Astrocyte of the hippocampus (primary cell): Measurements from ENCODE around the gene MYO5B.
A peak's percentile ranks its signal among the peaks of the same experiment; 100 is the strongest.
"Not testable (repeated sequence)": the region's sequence is repeated elsewhere in the genome, so short reads cannot be mapped to it uniquely, and the experiment has no call there.

ENCODE experiments used
- DNase-seq: peaks from one replicate; pipeline ENCODE4 v3.0.0; 2011; ENCODE audit warnings: low read depth, low spot score

Gene MYO5B

DNA sequence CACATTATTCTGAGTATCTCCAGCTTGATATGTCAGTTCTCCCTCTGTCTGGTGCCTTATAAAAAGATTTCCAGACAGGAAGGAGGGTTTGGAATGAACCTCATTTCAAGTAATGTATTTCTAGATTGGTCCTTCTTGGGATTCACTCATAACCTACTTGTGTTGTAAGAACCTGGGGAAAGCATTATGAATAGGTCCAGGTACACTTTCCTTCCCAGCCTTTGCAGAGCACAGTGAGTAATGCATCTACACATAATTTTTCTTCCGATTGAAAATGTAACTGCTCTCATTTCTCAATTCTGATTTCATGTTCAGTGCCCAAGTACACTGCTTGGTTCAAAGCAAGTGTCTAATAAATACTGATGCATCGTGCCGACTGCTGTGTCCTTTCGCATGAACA lies 356.6 kb downstream of the MYO5B start:
- no peak for DNase-seq

GRCh38 chr18:49837889-49838288 lies 357.1 kb downstream of the MYO5B start:
- DNase-seq = no peak

GRCh38 chr18:49837316-49837835 lies 357.6 kb downstream of the MYO5B start:
- DNase-seq = not testable (repeated sequence)

DNA sequence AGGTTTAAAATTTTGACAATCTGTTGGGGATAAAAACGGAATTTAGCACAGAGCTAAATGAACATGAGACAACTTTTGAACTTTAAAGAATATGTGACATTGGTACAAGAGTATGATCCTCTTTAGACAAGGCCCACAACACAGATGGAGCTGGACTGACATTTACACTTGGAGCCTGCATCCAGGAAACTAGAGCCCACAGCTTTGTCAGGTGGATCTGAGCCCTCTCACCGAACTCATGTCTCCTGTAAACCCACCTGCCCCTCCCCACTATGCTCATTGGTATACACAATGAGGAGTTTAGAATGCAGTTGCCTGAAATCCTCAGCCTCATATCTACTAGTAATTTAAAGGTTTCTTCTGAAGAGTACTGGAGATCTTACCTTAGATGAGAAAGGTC lies 359.5 kb downstream of the MYO5B start:
- no peak for DNase-seq

- DNase-seq = no peak
Measured at GRCh38 chr18:49834258-49834657, 360.7 kb downstream of the MYO5B start.

DNA sequence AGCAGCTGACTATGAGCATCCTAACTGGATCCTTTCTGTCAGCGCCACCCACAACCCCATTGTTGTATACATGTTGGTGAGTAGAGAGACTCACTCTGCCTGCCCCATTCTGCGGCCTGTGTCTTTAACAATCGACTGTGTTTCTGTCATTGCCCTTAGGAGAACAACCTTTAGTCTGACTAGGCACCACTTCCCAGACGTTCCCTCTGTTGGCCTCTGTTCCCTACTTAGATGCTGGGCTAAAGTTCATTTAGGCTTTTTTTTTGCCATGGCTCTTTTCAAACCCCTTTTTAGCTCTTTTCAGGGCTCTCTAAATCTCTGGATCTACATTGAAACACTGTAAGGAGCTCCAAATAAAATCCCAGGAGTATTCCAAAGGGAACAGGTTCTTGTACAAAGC lies 361.1 kb downstream of the MYO5B start:
- no peak for DNase-seq

GRCh38 chr18:49832221-49832647 lies 362.7 kb downstream of the MYO5B start:
- no peak for DNase-seq

DNA sequence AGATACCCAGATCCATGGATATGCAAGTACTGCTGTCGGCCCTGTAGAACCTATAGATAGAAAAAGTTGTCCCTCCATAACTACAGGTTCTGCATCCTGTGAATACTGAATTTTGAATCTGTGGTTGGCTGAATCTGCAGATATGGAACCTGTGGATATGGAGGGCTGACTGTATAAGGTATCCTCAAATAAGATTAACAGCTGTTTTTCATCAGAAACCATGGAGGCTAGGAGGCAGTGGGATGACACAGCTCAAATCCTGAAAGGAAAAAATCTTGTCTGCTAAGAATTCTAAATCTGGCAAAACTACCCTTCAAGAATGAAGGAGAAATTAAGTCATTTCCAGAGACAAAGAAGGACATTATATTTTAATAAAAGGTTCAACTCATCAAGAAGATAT lies 367.0 kb downstream of the MYO5B start:
- DNase-seq = no peak

DNA sequence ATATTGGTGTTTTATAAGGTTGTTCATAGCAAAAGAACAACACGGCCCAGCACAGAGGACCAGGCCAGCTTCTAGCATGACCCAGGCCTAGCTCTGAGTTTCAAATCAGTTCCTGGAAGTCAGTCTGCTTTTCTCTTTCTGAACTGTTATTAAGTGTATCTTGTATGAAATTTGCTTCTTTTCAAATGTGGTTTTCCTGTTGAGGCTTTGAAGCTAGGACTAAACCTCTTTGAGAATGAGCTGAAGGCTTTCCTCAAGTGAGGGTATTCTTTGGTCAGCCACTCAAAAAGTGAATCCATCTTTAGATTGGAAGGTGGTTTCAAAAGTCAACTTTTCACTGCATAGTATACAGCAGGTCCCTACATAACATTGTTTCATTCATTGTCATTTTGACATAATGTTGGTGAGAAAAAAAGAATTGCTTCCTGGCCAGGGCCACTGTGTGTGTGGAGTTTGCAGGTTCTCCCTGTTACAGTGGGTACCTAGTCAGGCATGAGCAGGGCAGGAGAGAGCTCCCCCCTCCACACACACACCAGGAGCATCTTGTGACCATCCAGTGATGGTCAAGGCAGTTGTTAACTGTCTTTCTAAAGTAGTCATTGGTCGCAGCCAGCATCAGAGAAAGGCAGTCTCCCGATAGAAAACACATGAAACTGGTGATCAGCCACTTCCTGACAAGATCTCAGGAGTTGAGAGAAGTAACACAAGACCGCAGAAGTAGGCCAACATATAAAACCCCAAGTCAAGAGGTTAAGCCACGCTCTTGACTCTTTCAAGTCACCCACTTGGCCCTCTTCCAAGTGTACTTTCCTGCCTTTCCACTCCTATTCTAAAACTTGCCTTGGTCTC lies 374.9 kb downstream of the MYO5B start:
- no peak for DNase-seq

- no peak for DNase-seq
Measured at GRCh38 chr18:49819071-49819662, 375.8 kb downstream of the MYO5B start.

GRCh38 chr18:49817947-49818346 lies 377.0 kb downstream of the MYO5B start:
- no peak for DNase-seq

DNA sequence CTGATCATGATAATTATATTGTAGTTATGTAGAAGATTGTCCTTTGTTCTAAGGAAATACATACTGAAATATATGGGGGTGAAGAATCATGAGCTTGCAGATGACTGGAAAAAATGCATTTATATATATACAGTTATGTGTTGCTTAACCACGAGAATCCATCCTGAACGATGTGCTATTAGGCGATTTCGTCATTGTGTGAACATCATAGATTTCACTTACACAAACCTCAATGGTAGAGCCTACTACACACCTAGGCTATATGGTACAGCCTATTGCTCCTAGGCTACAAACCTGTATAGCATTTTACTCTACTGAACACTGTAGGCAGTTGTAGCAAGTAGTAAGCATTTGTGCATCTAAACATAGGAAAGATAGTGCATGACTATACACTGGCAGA lies 379.0 kb downstream of the MYO5B start:
- no peak for DNase-seq

GRCh38 chr18:49814147-49814499 lies 380.8 kb downstream of the MYO5B start:
- peak; percentile 80 for DNase-seq

- peak; percentile 95 for DNase-seq
Measured at GRCh38 chr18:49813319-49814146, 381.4 kb downstream of the MYO5B start, which contains the start of gene ACAA2. TSS of gene ACAA2 (minus strand) at chr18:49813533. CDS start at chr18:49813484, 49 bp downstream.

GRCh38 chr18:49813069-49813318 lies 382.0 kb downstream of the MYO5B start:
- DNase-seq = no peak

- DNase-seq = peak; percentile 69
Measured at GRCh38 chr18:49812286-49813068, 382.5 kb downstream of the MYO5B start.

- DNase-seq = peak; percentile 17
Measured at GRCh38 chr18:49811151-49811938, 383.6 kb downstream of the MYO5B start.

DNA sequence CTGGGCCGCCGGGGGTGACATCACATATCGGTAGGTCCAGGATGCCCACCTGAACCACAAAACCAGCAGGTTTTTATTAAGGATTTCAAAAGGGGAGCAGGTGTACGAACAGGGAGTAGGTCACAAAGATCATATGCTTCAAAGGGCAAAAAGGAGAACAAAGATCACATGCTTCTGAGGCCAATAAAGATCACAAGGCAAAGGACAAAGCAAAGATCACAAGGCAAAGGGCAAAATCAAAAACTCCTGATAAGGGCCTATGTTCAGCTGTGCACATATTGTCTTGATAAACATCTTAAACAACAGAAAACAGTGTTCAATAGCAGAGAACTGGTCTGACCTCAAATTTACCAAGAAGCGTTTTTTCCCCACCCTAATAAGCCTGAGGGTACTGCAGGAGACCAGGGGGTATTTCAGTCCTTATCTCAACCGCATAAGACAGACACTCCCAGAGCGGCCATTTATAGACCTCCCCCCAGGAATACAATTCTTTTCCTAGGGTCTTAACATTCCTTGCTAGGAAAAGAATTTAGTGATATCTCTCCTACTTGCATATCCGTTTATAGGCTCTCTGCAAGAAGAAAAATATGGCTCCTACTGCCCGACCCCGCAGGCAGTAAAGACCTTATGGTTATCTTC lies 386.3 kb downstream of the MYO5B start:
- not testable (repeated sequence) for DNase-seq

- DNase-seq = no peak
Measured at GRCh38 chr18:49804096-49804495, 390.9 kb downstream of the MYO5B start.

DNA sequence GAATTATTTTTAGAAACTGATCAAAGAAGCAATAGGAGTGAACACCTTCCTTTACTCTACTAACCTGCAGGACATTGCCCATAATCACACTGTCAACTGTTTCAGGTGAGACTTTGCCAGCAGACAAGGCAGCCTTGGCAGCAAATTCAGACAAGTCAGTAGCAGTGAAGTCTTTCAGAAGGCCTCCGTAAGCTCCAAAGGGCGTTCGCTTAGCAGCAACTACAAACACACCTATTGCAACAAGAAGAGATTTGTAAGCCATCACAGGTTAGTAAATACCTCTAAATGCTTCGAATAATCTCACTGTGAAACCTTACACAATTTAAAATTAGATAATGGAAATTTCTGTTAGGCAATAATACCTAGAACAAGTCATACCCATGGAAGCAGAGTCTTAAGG lies 392.3 kb downstream of the MYO5B start:
- DNase-seq = no peak
